ENCODE data around the gene CSK.

DNA sequence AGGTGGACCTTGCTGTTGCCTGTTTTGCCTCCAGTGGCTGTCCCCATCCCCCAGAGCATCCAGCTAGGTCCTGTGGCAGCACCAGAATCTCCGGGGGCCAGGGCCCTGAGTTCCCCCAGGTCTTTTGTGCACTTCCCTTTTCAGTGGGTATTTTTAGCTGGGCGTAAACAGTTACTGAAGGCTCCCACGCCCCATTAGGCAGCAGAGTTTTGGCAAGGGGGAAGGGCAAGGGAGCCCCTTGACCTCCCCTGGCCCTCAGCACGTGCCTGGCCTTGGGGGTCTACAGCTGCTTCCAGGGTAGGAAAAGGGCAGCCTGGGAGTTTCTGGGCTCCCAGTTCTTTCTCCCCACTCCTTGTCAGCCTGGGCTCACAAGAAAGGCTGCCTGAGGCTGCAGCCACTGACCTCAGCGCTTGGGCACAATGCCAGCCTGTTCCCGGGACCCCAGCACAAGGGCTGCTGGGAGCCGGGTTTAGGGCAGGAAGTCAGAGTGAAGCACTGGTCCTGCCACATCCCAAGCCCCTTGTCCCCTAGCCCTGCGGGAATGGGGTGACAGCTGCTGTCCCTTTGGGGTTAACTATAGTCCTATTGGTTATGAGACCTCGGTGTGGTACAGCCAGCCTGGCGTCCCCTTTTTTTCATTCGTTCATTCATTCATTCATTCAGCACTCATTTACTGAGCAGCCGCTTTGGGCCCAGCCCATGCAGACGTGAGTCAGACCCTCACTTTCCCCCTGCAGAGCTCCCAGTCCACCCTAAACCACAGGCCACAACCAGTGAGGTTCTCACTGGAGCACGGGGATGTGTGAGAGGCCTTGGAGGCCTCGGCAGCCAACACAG is 8.4 kb downstream of the CSK start:
- TF ChIP-seq, protein P1, sequence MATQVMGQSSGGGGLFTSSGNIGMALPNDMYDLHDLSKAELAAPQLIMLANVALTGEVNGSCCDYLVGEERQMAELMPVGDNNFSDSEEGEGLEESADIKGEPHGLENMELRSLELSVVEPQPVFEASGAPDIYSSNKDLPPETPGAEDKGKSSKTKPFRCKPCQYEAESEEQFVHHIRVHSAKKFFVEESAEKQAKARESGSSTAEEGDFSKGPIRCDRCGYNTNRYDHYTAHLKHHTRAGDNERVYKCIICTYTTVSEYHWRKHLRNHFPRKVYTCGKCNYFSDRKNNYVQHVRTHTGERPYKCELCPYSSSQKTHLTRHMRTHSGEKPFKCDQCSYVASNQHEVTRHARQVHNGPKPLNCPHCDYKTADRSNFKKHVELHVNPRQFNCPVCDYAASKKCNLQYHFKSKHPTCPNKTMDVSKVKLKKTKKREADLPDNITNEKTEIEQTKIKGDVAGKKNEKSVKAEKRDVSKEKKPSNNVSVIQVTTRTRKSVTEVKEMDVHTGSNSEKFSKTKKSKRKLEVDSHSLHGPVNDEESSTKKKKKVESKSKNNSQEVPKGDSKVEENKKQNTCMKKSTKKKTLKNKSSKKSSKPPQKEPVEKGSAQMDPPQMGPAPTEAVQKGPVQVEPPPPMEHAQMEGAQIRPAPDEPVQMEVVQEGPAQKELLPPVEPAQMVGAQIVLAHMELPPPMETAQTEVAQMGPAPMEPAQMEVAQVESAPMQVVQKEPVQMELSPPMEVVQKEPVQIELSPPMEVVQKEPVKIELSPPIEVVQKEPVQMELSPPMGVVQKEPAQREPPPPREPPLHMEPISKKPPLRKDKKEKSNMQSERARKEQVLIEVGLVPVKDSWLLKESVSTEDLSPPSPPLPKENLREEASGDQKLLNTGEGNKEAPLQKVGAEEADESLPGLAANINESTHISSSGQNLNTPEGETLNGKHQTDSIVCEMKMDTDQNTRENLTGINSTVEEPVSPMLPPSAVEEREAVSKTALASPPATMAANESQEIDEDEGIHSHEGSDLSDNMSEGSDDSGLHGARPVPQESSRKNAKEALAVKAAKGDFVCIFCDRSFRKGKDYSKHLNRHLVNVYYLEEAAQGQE (IDR thresholded peaks at IDR 0.05; ENCODE audit: insufficient read depth in 1 of 2, low read depth in 2 of 2, low read length in 2 of 2) = no peak
- TF ChIP-seq TAF1 (IDR thresholded peaks at IDR 0.05; ENCODE audit: borderline replicate concordance, insufficient read depth, low read length) = no peak

Data from PFSK-1 (cell line).